Measurements from ENCODE around the gene KCNV2.

Gene KCNV2

DNA sequence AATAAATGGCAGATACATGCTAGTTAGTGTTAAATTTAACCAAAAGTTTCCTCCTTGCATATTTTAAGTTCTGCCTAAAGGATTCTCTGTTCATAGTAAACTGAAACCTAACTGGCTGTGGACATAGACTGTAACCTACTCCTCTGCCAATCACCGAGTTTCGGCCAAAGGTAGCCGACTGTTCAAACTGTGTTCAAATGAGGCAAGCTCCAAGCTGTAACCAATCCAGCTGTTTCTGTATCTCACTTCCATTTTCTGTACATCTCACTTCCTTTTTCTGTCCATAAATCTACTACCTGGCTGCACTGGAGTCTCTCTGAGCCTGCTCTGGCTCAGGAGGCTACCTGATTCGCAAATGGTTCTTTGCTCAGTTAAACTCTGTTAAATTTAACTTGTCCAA, 44.1 kb downstream of the KCNV2 start:
- no peak for DNase-seq

DNA sequence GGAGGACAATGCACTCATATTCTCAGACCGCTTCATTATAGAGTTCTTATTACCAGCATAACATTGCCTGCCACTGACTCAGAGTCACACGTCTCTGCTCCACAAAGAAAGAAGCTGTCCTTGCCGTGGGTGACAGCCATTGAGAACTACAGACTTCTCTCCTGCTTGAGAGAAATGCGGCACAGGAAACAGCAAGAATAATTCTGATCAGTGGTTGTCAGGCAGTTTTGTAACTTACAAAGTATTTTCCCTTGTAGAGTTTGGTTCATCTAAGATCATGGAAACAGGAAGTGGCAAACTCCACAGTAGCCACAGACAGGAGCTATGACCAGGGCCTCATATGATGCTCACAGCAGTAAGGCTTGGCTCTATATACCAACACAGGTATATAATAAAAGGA, 47.0 kb downstream of the KCNV2 start:
- no peak for DNase-seq

DNA sequence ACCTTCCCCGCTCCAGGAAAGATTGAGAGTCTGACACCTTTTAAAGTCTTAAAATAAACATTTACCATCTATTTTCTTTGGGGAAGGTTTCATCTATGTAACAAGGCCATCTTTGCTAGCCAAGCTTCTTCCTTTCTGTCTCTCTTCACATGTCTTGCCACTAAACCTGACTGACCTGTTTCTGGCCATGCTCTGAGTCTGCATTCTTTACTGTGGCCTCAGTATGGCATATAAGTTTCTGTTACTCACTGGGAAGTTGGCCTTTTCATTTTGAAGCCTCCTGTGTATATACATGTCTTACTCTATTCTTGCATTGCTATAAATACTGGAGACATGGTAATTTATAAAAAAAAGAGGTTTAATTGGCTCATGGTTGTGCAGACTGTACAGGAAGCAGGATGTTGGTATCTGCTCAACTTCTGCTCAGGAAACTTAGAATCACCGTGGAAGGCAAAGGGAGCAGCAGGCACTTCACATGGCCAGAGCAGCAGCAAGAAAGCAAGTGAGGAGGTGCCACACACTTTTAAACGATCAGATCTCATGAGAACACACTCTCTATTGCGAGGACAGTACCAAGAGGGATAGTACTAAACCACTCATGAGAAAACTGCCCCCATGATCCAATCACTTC, 48.1 kb downstream of the KCNV2 start:
- DNase-seq = no peak

DNA sequence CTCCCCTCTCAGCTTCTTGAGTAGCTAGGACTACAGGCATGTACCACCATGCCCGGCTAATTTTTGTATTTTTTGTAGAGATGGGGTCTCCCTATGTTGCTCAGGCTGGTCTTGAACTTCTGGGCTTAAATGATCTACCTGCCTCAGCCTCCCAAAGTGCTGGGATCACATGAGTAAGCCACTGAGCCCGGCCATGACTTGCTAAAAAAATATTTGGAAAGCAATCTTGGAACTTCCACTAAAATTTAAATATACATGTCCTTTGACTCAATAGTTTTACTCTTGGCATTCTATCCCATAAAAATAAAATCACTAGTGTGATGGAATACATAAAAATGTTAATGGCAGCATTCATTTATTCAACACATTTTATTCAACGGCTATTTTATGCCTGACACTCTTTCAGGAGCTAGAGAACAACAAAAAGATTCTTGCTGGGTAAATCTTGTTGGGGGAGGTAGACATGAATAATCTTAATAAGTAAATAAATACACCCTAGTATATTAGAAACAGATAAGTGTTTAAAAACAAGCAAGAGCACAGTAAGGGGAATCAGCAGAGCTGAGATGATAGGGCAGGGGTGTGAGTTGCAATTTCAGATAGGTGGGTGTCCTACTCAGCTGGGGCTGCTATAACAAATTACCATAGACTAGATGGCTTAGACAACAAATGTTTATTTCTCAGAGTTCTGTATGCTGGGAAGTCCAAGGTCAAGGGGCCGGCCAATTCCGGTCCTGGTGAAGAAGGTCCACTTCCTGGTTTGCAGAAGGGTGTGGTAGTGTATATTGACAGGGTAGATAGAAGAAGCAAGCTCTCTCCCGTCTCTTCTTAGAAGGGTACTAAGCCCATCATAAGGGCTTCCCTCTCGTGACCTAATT, 50.7 kb downstream of the KCNV2 start:
- DNase-seq = no peak

DNA sequence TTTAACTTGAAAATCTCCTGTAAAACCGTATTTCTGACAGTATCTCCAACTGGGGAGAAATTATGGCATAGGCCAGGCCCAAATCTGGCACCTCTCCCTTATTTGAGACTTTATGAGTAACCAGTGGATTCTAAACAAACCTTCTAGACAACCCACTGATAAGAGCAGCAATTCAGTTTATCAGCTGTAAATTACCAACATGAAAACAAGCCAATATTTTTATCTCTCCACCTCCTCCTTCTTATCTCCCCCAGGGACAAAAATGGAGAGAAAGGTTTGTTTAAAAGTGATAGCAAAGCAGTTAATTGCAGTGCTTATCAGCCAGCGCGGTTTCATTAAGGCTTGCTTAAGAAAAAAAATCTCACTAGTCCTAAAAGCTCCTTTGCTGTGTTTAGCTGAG, 53.8 kb downstream of the KCNV2 start:
- no peak for DNase-seq

DNA sequence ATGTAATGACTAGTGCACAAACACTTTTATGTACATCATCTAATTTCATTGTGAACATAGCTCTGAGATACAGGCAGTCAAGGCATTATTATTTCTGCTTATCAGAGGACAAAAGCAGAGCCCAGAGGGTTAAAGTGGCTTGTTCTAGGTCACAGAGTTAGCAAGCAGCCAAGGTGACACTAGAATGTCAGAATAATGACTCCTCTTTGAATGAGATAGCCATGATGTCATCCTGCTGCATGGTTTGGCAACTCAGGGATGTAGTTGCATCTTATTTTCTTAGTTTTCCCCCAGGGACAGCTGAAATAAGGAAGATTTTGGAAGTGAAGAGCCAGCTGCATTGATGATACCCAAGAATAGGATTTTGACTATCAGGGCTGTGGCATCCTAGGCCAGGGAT, 54.4 kb downstream of the KCNV2 start:
- no peak for DNase-seq

DNA sequence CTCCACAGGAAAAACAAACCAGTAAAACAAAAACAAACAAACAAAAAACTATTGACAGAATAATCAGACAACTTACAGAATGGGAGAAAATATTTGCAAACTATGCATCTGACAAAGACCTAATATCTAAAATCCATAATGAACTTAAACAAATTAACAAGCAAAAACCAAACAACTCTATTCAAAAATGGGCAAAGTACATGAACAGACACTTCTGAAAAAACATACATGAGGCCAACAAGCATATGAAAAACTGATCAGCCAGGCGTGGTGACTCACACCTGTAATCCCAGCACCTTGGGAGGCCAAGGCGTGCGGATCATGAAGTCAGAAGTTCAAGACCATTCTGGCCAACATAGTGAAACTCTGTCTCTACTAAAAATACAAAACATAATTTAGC, 60.1 kb downstream of the KCNV2 start:
- DNase-seq = no peak

DNA sequence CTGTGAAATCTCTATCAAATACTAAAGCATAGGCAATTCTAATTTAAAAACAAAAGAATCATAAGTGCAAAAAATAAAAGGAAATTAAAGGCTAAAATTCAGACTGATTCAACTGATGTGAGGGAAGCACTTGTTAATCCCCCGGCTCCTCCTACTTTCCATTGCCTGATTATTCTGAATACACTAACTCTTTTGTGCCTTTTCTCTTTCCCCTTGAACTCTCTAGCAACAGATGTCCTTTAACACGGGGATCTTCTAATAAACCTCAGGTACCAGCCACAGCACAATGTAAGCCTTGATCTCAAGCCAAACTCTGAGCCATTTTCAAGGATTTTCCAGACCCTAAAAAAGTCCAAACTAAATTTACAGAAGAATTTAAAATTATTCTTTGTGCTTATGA, 61.5 kb downstream of the KCNV2 start:
- no peak for DNase-seq

Measured in NCI-H446 treated with DMSO at 0.1 percent for 48 hours (cell line).